HG02943 (cell line): ENCODE results near the gene STARD9.
A peak's percentile ranks its signal among the peaks of the same experiment; 100 is the strongest.
"Not testable (repeated sequence)": the region's sequence is repeated elsewhere in the genome, so short reads cannot be mapped to it uniquely, and the experiment has no call there.

Experiments
- ATAC-seq: cut with Tn5 transposase; IDR thresholded peaks from one replicate; pipeline ENCODE4 v1.9.1; 2021; ENCODE audit warnings: mild to moderate bottlenecking, low read depth, moderate library complexity; ENCODE audit not compliant: unreplicated experiment

Gene STARD9

GRCh38 chr15:42575188-42576039, at the start of gene STARD9:
Gene STARD9 (plus strand): TSS chr15:42575606. CDS start chr15:42575716, 110 bp downstream.
- peak; percentile 89 for ATAC-seq

GRCh38 chr15:42528970-42529369, 46.4 kb upstream of the STARD9 start:
- ATAC-seq = no peak

- no peak for ATAC-seq
Observed at GRCh38 chr15:42533246-42533645, 42.2 kb upstream of the STARD9 start.

GRCh38 chr15:42544853-42545629, 30.4 kb upstream of the STARD9 start:
- ATAC-seq = no peak

- ATAC-seq = no peak
Observed at GRCh38 chr15:42547918-42548248, 27.5 kb upstream of the STARD9 start.

GRCh38 chr15:42548249-42549031, 27.0 kb upstream of the STARD9 start, which contains the start of the genes HAUS2 and LRRC57:
Gene HAUS2 (plus strand): TSS chr15:42548838. CDS start chr15:42548873, 35 bp downstream.
Gene LRRC57 (minus strand): TSS chr15:42548793. CDS start chr15:42548434, 359 bp downstream.
- peak; percentile 74 for ATAC-seq

- peak; percentile 39 for ATAC-seq
Observed at GRCh38 chr15:42549032-42549491, 26.3 kb upstream of the STARD9 start.

- ATAC-seq = no peak
Observed at GRCh38 chr15:42549741-42550392, 25.5 kb upstream of the STARD9 start.

GRCh38 chr15:42553554-42553953, 21.9 kb upstream of the STARD9 start:
- no peak for ATAC-seq

- not testable (repeated sequence) for ATAC-seq
Observed at GRCh38 chr15:42556550-42557207, 18.7 kb upstream of the STARD9 start.

- no peak for ATAC-seq
Observed at GRCh38 chr15:42558739-42559138, 16.7 kb upstream of the STARD9 start.

GRCh38 chr15:42576040-42576594, 711 bp downstream of the STARD9 start:
- ATAC-seq = no peak

- ATAC-seq = no peak
Observed at GRCh38 chr15:42576776-42577175, 1.4 kb downstream of the STARD9 start.

- no peak for ATAC-seq
Observed at GRCh38 chr15:42577514-42578031, 2.2 kb downstream of the STARD9 start.

- no peak for ATAC-seq
Observed at GRCh38 chr15:42578984-42579537, 3.7 kb downstream of the STARD9 start.

- peak; percentile 68 for ATAC-seq
Observed at GRCh38 chr15:42581272-42581730, 5.9 kb downstream of the STARD9 start.

GRCh38 chr15:42582569-42583375, 7.4 kb downstream of the STARD9 start:
- no peak for ATAC-seq
